Glomerular visceral epithelial cell (primary cell): ENCODE results near the gene NFIA.

Experiments used
- DNase-seq: peaks from one replicate; pipeline ENCODE4 v3.0.0-alpha.2; 2016; ENCODE audit errors: extremely low spot score

NFIA gene

GRCh38 chr1:61432616-61433388 is 350.4 kb downstream of the NFIA start:
- DNase-seq = no peak

DNA sequence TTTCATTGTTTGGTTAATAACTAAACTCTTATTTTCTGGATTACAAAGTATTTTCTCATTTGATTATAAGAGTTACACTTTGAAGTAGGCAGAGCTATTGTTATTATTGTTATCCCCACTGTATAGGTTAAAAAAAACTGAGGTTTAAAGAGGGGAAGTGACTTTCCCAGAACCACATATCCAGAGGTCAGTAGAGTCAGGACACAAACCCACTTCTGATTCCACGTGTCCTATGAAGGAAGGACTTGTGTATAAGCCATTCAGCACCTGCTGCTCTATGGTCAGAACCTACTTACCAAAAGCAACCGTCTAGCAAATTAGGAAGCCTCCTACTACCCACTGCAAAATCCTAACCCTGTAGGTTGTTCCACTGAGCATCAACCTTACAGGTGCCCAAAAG is 351.3 kb downstream of the NFIA start:
- DNase-seq = no peak

- DNase-seq = no peak
Measured at GRCh38 chr1:61434276-61434675, 351.9 kb downstream of the NFIA start.

- DNase-seq = no peak
Measured at GRCh38 chr1:61435226-61435625, 352.9 kb downstream of the NFIA start.

GRCh38 chr1:61436016-61436415 is 353.7 kb downstream of the NFIA start:
- DNase-seq = no peak

DNA sequence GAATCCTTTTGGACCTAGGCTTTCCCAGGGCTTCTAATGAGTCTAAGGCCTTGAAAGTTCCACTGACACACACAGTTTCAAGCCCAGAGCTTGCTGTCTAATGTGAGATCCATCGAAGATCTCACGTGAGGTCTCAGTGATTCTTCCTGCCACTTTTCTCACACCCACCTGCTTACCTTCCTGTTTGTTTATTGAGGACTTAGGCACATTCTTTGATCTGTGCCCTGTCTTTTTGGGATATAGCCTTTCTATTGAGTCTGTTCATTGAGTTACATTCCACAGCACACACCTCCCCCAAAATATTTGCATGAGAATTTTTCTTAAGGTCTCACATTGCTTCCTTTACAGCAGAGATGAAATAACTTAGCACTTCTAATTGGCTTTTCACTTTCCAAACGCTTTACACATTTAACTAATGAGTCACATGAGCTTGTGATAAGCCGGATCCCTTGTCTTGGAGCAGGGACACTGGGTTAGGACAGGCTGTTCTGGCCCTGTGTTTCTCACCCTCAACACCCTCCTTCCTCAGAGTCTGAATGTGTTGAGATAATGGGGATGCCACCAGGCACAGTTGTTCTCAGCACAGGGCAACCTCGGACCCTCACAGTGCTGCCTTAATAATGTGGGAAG is 354.2 kb downstream of the NFIA start:
- no peak for DNase-seq

GRCh38 chr1:61439234-61439633 is 356.9 kb downstream of the NFIA start:
- DNase-seq = no peak

GRCh38 chr1:61441723-61442262 is 359.4 kb downstream of the NFIA start:
- no peak for DNase-seq

GRCh38 chr1:61442544-61442943 is 360.2 kb downstream of the NFIA start:
- no peak for DNase-seq

GRCh38 chr1:61444288-61444687 is 361.9 kb downstream of the NFIA start:
- DNase-seq = no peak

GRCh38 chr1:61445269-61445825 is 363.0 kb downstream of the NFIA start:
- DNase-seq = no peak

DNA sequence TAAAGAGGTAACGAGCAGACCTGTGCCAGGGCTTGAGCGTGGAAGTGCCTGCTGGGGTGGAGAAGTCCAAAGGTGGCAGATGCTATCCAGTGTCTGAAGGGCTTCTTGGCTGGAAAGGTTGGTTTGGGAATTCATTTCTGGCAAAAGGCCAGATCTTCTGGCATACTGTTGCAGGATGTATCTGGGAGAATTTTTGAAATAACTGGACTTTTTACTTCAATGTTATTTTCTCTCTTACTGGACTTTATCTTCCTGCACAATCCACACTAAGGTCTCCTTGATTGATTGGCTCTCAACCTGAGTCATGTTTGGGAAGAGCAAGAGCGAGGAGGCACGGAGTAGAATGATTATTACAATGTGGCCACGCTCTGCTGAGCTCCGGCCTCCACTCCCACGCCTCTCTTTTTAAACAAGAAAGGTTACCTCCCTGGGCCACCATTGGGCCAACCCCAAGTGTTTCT is 364.2 kb downstream of the NFIA start:
- no peak for DNase-seq

- no peak for DNase-seq
Measured at GRCh38 chr1:61447106-61447967, 365.0 kb downstream of the NFIA start.

GRCh38 chr1:61447968-61448430 is 365.6 kb downstream of the NFIA start:
- no peak for DNase-seq

- DNase-seq = no peak
Measured at GRCh38 chr1:61448914-61449313, 366.6 kb downstream of the NFIA start.

GRCh38 chr1:61449410-61449809 is 367.0 kb downstream of the NFIA start:
- DNase-seq = no peak

- no peak for DNase-seq
Measured at GRCh38 chr1:61450454-61450853, 368.1 kb downstream of the NFIA start.

DNA sequence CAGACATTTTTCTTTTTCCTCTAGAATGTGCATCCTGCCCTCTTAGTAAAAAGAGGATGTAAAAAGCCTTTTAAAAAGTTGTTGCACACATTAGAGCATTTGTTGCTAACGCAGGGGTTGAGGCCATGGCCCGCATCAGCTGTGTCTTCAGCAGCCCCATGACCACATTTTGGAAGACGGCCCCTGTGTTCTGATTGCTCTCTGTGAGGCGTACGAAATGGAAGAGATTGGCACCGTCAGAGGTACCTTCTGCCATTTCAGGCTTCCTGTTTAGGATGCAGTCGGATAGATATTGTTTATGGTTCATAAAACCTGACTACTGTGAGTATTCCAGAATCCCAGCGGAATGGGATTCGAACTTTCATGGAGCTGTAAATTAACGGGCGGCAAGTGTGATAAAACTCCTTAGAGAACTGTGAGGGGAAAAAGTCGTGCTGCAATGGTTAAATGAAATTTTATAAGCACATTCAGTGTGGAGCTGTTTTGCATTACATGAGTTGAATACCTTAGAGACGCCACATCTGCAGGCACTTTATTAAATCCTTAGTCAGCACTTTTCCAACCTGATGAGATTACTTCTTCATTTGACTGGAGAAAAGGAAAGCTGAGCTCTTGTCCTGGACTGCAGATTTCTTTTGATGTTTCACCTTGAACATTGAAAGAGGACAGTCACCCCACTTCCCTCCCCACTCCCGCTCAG is 368.7 kb downstream of the NFIA start:
- DNase-seq = no peak

DNA sequence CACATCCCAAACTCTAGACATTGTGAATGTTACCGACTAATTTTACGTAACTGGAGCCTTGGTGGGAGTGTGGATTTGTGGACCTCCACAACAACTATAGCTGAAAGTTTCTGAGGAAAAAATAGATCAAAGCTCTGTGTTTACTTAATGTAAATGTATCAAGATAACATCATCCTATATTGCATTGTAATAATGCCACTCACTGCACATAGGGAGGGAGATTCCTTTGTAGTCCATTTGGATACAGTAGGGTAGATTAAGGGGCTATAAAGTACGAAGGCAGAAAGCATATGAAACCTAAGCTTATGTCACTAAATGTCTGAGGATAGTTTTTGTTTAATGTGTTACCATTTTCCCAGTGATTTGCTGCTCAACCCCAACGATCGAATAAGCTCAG is 369.2 kb downstream of the NFIA start:
- no peak for DNase-seq

DNA sequence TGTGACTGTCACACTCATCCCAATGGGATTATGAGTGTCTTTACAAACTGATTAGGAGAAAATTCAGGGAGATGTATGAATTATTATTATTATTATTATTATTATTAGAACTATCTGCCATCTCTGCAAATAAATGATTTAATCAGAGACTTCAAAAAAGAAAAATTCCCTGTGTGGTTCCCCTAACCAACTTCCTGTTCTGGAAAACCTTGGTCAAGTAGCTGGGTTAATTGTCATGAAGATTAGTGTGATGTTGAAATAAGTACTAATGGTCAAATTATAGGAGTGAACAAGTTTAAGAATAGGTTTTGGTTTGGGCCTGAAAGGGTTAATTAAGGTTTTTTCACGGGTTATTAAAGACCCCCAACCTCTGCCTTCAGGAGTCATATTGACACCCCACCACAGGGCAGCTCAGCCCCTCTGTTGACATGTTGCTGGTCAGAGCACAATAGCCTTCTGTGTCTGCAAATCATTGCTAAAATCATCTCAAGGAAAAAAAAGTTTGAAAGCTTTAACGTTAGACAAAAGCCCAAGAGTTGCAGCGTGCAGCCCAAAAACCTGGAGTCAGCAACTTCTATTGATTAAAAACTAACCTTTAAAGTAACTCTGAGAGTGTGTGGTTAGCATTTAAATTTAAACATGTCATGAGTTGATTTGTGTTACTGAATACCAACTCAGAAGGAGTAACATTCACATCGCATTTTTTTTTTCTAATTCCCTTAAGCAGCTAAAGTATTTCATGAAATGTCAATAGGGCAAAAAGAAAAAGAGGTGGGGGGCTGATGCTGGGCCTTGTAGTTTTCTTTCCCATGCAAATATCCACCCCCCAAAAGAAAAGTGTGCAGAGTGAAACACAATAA is 370.0 kb downstream of the NFIA start:
- no peak for DNase-seq
